ENCODE results near the gene CRACDL.

GRCh38 chr2:98927027-98927426 is 9.0 kb downstream of the CRACDL start:
- TF ChIP-seq POLR2A (IDR thresholded peaks at IDR 0.05): no peak
- TF ChIP-seq CTCF (IDR thresholded peaks at IDR 0.05): no peak
